ENCODE measurements around the gene MS4A6A. TPM values are rescaled to one million over a fixed set of nuclear protein-coding genes. Genes with fewer than 3 reads are reported as not detected.
"Not testable (repeated sequence)": the region's sequence is repeated elsewhere in the genome, so short reads cannot be mapped to it uniquely, and the experiment has no call there.

MS4A6A gene
- total and polyA plus RNA-seq, 4 donors = 3.7 to 36.4 (median 18.4) TPM

DNA sequence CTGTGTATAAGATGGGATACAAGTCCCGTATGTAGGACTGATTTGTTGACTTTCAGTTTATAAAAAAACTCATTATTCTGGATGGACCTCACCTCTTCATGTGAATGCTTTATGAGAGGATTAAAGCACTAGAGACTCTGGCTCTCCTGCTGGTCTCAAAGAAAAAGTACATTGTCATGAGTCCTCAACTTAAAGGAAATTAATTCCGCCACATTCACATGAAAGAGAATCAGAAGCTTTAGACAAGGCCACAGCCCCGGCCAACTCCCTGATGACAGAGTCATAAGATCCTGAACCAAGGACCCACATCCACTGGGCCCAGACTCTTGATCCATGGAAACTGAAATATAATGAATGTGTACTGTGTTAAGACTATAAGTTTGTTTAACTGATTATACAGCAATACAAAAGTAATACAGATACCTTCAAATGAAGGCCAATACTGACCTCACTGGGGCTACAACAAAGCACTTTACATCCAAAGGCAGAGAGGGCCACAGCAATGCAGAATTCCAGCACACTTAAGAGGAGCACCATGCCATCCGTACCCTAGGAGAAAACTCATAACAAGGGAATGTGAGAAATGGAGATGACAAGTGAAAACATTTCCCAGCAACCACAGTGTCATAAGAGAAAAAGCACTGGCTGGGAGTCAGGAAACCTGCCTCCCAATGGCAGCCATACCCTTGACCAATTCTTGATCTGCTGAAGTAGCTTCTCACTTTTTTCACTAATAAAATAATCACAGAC lies 25.4 kb upstream of the MS4A6A start:
- WGBS (ENCODE audit: insufficient coverage) = no CpG with 5 or more reads among the region's 4 CpGs
- DNase-seq (ENCODE audit: low read depth in 4 of 6, low spot score in 6 of 6) = no peak
- H3K4me3 ChIP-seq (ENCODE audit: low read depth, low read length) = no peak overlapping the region
- H3K27me3 ChIP-seq (ENCODE audit: control insufficient read depth, insufficient read depth, low read length) = no peaks in the 10 kb centered on the region
- no peaks in the 10 kb centered on the region for H3K9me3 ChIP-seq (ENCODE audit: control insufficient read depth, insufficient read depth, low read length)
- no peak overlapping the region for H3K27ac ChIP-seq (ENCODE audit: low read depth, low read length)
- H3K4me1 ChIP-seq (ENCODE audit: control insufficient read depth, insufficient read depth, low read length) = no peaks in the 10 kb centered on the region
- H3K36me3 ChIP-seq (ENCODE audit: control insufficient read depth, insufficient read depth, low read length) = no peaks in the 10 kb centered on the region

DNA sequence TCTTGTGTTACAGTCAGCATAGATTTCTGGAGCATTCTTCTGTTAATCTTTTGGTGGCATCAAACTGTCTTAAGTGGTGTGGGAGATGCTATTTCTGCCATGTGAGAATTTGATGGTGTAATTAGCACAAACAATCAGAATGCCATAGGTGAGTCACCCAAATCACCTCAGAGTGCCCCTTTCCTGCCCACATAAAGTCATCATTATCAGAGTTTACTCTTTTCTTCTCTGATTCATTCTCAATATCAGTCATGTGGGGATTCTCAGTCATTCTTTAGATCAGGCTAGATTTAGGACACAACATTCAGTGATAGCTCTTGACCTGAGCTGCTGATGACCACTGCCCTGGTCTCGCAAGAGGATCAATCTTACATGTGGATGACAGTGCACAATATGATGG lies 23.7 kb upstream of the MS4A6A start:
- Histone ChIP-seq H3K9me3 (ENCODE audit: control insufficient read depth, insufficient read depth, low read length) (no peaks in the 10 kb centered on the region), H3K27ac (ENCODE audit: low read depth, low read length) (no peak overlapping the region), H3K27me3 (ENCODE audit: control insufficient read depth, insufficient read depth, low read length) (no peaks in the 10 kb centered on the region), H3K4me1 (ENCODE audit: control insufficient read depth, insufficient read depth, low read length) (no peaks in the 10 kb centered on the region), H3K4me3 (ENCODE audit: low read depth, low read length) (no peak overlapping the region), H3K36me3 (ENCODE audit: control insufficient read depth, insufficient read depth, low read length) (no peaks in the 10 kb centered on the region)
- no peak for DNase-seq (ENCODE audit: low read depth in 4 of 6, low spot score in 6 of 6)
- WGBS (ENCODE audit: insufficient coverage) = 100% methylated on average over 1 of the region's 1 CpG

DNA sequence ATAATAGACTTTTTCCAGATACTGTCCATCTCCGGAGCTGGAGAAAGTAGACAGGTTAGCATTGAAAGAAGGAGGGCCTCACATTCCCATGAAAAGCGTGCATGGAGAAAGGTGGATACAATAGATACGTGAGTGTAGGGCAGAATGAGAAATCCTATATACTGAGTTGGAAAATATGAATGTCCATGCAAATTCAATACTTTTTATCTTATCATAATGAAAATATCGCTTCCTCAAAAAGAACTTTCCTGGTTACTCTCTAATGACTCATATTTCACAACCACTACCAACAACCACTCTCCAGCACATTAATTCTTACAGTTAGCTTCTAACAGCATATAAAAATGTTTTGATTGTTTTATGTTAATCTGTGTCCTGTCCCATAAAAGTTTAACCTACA lies 22.0 kb upstream of the MS4A6A start:
- Histone ChIP-seq H3K4me3 (ENCODE audit: low read depth, low read length) (no peak overlapping the region), H3K27ac (ENCODE audit: low read depth, low read length) (no peak overlapping the region), H3K9me3 (ENCODE audit: control insufficient read depth, insufficient read depth, low read length) (no peaks in the 10 kb centered on the region), H3K27me3 (ENCODE audit: control insufficient read depth, insufficient read depth, low read length) (no peaks in the 10 kb centered on the region), H3K4me1 (ENCODE audit: control insufficient read depth, insufficient read depth, low read length) (no peaks in the 10 kb centered on the region), H3K36me3 (ENCODE audit: control insufficient read depth, insufficient read depth, low read length) (no peaks in the 10 kb centered on the region)
- no peak for DNase-seq (ENCODE audit: low read depth in 4 of 6, low spot score in 6 of 6)
- no CpG with 5 or more reads among the region's 4 CpGs for WGBS (ENCODE audit: insufficient coverage)

DNA sequence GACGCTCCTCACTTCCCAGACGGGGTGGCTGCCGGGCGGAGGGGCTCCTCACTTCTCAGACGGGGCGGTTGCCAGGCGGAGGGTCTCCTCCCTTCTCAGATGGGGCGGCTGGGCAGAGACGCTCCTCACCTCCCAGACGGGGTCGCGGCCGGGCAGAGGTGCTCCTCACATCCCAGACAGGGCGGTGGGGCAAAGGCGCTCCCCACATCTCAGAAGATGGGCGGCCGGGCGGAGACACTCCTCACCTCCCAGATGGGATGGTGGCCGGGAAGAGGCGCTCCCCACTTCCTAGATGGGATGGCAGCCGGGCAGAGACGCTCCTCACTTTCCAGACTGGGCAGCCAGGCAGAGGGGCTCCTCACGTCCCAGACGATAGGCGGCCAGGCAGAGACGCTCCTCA lies 18.5 kb upstream of the MS4A6A start:
- not testable (repeated sequence) for H3K4me1 ChIP-seq (ENCODE audit: control insufficient read depth, insufficient read depth, low read length); H3K27ac ChIP-seq (ENCODE audit: low read depth, low read length); H3K27me3 ChIP-seq (ENCODE audit: control insufficient read depth, insufficient read depth, low read length); H3K36me3 ChIP-seq (ENCODE audit: control insufficient read depth, insufficient read depth, low read length); H3K9me3 ChIP-seq (ENCODE audit: control insufficient read depth, insufficient read depth, low read length); H3K4me3 ChIP-seq (ENCODE audit: low read depth, low read length); DNase-seq (ENCODE audit: low read depth in 4 of 6, low spot score in 6 of 6)
- WGBS (ENCODE audit: insufficient coverage) = 97% methylated on average over 5 of the region's 26 CpGs

DNA sequence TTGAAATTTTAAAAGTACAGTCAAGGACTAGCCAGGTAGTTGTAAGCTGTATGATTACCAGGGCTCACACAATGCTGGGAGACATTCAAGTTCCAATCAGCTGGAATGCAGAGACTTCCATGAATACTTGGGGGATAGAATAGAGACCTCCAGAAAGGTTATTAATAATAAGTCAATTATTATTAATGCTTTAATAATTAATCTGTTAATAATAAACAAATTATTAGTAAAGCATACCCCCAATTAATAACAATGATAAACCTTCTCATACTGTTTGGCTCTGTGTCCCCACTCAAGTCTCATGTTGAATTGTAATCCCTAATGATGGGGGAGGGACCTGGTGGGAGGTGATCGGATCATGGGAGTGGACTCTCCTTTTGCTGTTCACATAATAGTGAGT lies 14.6 kb upstream of the MS4A6A start:
- no peak overlapping the region for H3K4me3 ChIP-seq (ENCODE audit: low read depth, low read length)
- H3K27me3 ChIP-seq (ENCODE audit: control insufficient read depth, insufficient read depth, low read length) = no peaks in the 10 kb centered on the region
- DNase-seq (ENCODE audit: low read depth in 4 of 6, low spot score in 6 of 6) = no peak
- H3K36me3 ChIP-seq (ENCODE audit: control insufficient read depth, insufficient read depth, low read length) = no peaks in the 10 kb centered on the region
- H3K27ac ChIP-seq (ENCODE audit: low read depth, low read length) = no peak overlapping the region
- no peaks in the 10 kb centered on the region for H3K4me1 ChIP-seq (ENCODE audit: control insufficient read depth, insufficient read depth, low read length)
- no peaks in the 10 kb centered on the region for H3K9me3 ChIP-seq (ENCODE audit: control insufficient read depth, insufficient read depth, low read length)
- no CpG with 5 or more reads among the region's 1 CpG for WGBS (ENCODE audit: insufficient coverage)

DNA sequence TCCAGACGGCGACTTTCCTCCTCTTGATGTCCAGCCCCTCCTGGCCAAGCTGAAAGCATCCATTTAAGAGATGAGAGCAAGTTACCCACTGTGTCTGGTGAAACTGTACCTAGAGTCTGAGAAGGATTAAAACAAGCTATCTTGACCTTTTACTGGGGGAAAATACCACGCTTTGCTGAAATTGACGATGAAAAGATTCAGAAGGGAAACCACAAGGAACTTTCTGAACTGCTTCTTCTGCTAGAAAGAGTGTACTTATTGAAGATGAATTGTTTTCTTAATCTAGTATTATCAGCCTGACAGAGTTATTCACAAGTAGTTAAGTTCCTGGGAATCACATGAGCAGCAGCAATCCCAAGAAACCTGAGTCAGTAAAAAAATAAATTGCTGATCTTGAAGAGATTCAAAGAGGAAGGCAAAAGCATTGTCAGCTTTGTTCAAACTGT lies 13.1 kb upstream of the MS4A6A start:
- Histone ChIP-seq H3K4me1 (ENCODE audit: control insufficient read depth, insufficient read depth, low read length) (no peaks in the 10 kb centered on the region), H3K4me3 (ENCODE audit: low read depth, low read length) (no peak overlapping the region), H3K27me3 (ENCODE audit: control insufficient read depth, insufficient read depth, low read length) (no peaks in the 10 kb centered on the region), H3K36me3 (ENCODE audit: control insufficient read depth, insufficient read depth, low read length) (no peaks in the 10 kb centered on the region), H3K27ac (ENCODE audit: low read depth, low read length) (no peak overlapping the region), H3K9me3 (ENCODE audit: control insufficient read depth, insufficient read depth, low read length) (no peaks in the 10 kb centered on the region)
- 86% methylated on average over 4 of the region's 4 CpGs for WGBS (ENCODE audit: insufficient coverage)
- DNase-seq (ENCODE audit: low read depth in 4 of 6, low spot score in 6 of 6) = no peak

DNA sequence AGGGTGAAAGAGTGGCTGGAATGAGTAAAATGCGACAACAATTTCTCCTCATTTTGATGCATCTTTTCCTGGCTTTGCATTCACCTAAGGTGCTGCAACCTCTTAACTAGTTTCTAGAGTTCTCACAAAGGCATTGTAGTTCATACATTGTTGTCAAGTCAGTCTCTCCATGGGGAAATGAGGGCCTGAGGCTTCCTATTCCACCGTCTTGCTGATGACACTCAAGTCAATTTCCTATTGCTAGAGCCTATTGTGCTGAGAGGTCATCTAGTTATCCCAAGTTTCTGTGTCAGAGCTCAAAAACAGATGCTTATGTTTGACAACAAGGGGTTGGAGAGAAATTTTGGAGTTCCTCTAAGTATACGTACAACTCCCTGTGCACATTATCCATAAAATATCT lies 11.6 kb upstream of the MS4A6A start:
- no peak for DNase-seq (ENCODE audit: low read depth in 4 of 6, low spot score in 6 of 6)
- Histone ChIP-seq H3K9me3 (ENCODE audit: control insufficient read depth, insufficient read depth, low read length) (no peaks in the 10 kb centered on the region), H3K36me3 (ENCODE audit: control insufficient read depth, insufficient read depth, low read length) (no peaks in the 10 kb centered on the region), H3K4me1 (ENCODE audit: control insufficient read depth, insufficient read depth, low read length) (no peaks in the 10 kb centered on the region), H3K27me3 (ENCODE audit: control insufficient read depth, insufficient read depth, low read length) (no peaks in the 10 kb centered on the region), H3K4me3 (ENCODE audit: low read depth, low read length) (no peak overlapping the region), H3K27ac (ENCODE audit: low read depth, low read length) (no peak overlapping the region)
- 83% methylated on average over 2 of the region's 3 CpGs for WGBS (ENCODE audit: insufficient coverage)

DNA sequence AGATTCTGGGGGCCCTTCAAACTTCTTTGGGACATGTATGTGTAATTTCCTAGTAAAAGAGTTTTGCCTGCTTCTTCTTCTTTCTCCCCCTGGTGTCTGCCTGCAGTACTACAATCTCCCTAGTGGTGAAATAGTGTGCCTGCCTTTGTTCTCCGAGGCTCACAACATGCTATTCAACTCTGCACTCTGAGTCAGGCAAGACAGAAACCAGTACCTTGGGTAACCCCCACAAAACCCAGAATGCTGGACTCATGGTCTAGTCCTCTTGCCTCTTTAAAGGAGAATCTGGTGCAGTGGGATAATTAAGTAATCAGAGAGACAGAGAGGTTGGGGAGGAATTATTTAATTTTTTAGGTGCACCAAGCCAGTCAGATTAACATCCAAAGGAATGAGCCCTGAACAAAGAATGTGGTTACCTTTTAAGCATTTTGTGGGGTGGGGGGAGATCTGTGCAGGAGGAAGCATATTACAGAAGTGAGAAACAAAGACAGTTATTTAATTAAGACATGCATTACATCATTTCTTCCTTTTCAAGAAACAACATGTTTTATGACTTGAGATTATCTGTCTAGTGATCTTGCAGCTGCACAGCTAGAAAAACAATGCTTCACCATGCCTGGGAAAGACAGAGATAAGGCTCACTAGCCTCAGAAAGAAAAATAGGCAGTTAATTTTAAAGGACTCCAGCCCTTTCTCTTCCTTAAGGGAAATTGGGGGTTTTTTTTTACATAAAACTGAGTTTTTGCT lies 11.0 kb upstream of the MS4A6A start:
- no peak overlapping the region for H3K27ac ChIP-seq (ENCODE audit: low read depth, low read length)
- peak in 2 of 6 donors; percentile 37 to 44 for DNase-seq (ENCODE audit: low read depth in 4 of 6, low spot score in 6 of 6)
- H3K4me1 ChIP-seq (ENCODE audit: control insufficient read depth, insufficient read depth, low read length) = no peaks in the 10 kb centered on the region
- H3K36me3 ChIP-seq (ENCODE audit: control insufficient read depth, insufficient read depth, low read length) = no peaks in the 10 kb centered on the region
- WGBS (ENCODE audit: insufficient coverage) = no CpG with 5 or more reads among the region's 1 CpG
- no peaks in the 10 kb centered on the region for H3K27me3 ChIP-seq (ENCODE audit: control insufficient read depth, insufficient read depth, low read length)
- no peaks in the 10 kb centered on the region for H3K9me3 ChIP-seq (ENCODE audit: control insufficient read depth, insufficient read depth, low read length)
- no peak overlapping the region for H3K4me3 ChIP-seq (ENCODE audit: low read depth, low read length)

DNA sequence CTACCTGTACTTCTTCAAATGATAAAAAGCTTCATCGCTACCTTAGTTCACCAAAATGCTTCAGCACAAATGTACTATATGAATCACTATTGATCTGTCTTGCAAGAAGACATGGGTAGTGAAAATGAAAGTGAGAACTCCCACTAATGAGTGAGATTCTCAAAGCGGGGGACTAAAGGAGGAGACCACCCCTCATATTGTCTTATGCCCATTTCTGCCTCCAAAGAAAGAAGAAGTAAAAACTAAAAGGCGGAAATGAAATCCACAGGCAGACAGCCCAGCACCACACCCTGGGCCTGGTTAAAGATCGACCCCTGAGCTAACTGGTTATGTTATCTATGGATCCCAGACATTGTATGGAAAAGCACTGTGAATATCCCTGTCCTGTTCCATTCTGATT lies 9.7 kb upstream of the MS4A6A start:
- H3K27ac ChIP-seq (ENCODE audit: low read depth, low read length); H3K4me3 ChIP-seq (ENCODE audit: low read depth, low read length); H3K9me3 ChIP-seq (ENCODE audit: control insufficient read depth, insufficient read depth, low read length); DNase-seq (ENCODE audit: low read depth in 4 of 6, low spot score in 6 of 6); H3K4me1 ChIP-seq (ENCODE audit: control insufficient read depth, insufficient read depth, low read length); H3K27me3 ChIP-seq (ENCODE audit: control insufficient read depth, insufficient read depth, low read length); H3K36me3 ChIP-seq (ENCODE audit: control insufficient read depth, insufficient read depth, low read length): not testable (repeated sequence)
- WGBS (ENCODE audit: insufficient coverage) = no CpG with 5 or more reads among the region's 4 CpGs

DNA sequence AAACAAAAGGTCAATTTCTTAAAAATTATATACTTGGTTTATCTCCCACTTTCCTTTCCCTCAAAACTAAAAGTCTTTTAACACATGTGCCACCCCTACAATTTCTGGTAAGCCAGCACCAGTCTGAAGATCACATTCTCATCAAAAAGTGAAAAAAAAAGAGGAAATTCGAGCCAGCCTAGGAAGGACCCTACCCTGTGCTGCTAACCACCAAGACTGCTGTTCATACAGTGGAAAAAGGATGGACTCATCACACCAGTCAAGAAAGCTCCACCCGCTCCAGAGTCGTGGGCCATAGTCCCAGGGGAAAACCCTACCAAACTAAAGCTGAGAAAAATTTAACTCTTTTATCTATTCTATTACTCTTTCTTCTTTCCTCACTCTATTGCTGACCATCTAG lies 5.6 kb upstream of the MS4A6A start:
- H3K4me1 ChIP-seq (ENCODE audit: control insufficient read depth, insufficient read depth, low read length); DNase-seq (ENCODE audit: low read depth in 4 of 6, low spot score in 6 of 6); H3K9me3 ChIP-seq (ENCODE audit: control insufficient read depth, insufficient read depth, low read length); H3K27ac ChIP-seq (ENCODE audit: low read depth, low read length); H3K27me3 ChIP-seq (ENCODE audit: control insufficient read depth, insufficient read depth, low read length); H3K4me3 ChIP-seq (ENCODE audit: low read depth, low read length); H3K36me3 ChIP-seq (ENCODE audit: control insufficient read depth, insufficient read depth, low read length): not testable (repeated sequence)
- no CpG with 5 or more reads among the region's 3 CpGs for WGBS (ENCODE audit: insufficient coverage)

Measured in spinal cord (tissue), 10 donors.